NCI-H2107 treated with DMSO at 0.1 percent for 48 hours (cell line): ENCODE results near the gene PRR16.

Source experiments
- DNase-seq: peaks from one replicate; lab custom pipeline; 2025; ENCODE audit not compliant: unreplicated experiment; lab: John Stamatoyannopoulos, UW

The PRR16 gene

GRCh38 chr5:120706877-120707276 is 242.8 kb downstream of the PRR16 start:
- no peak for DNase-seq

- DNase-seq = no peak
These were observed 253.3 kb downstream of the PRR16 start for GRCh38 chr5:120717381-120717780.

GRCh38 chr5:120730214-120730613 is 266.1 kb downstream of the PRR16 start:
- no peak for DNase-seq

- no peak for DNase-seq
These were observed 269.9 kb downstream of the PRR16 start for GRCh38 chr5:120734033-120734432.

- DNase-seq = no peak
These were observed 271.0 kb downstream of the PRR16 start for GRCh38 chr5:120735076-120735475.
